ENCODE measurements around the gene PGR.

The PGR gene

GRCh38 chr11:101129203-101129943 is at the start of gene PGR:
TSS of gene PGR (minus strand) at chr11:101129813. CDS start at chr11:101129070, 743 bp downstream.
- DNase-seq, result no peak

GRCh38 chr11:101176381-101176780 is 46.8 kb upstream of the PGR start:
- DNase-seq, result no peak

- DNase-seq, result no peak
These were observed 40.3 kb upstream of the PGR start for GRCh38 chr11:101169944-101170343.

DNA sequence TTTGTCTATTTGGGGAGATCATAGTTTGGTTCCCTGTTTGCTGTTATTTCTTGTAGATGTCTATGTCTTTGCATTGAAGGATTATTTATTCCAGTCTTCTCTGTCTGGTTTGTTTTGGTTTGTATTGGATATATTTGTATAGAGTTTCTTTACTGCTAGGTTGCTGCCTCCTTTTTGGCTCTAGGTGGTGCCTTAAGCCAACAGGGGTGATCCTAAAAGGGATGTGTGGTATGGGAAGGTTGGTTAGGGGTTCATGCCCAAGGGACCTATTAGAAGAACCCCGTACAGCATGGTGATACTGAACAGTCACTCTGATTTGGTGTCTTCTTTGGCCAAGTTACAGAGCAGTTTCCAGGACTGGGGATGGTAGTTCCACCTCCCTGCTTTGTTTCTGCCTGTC is 36.4 kb upstream of the PGR start:
- DNase-seq, result no peak

GRCh38 chr11:101158119-101158518 is 28.5 kb upstream of the PGR start:
- DNase-seq, result no peak

- DNase-seq, result no peak
These were observed 8.8 kb upstream of the PGR start for GRCh38 chr11:101138245-101138930.

- no peak for DNase-seq
These were observed 3.6 kb upstream of the PGR start for GRCh38 chr11:101133190-101133589.

GRCh38 chr11:101128571-101129202 is 926 bp downstream of the PGR start:
- no peak for DNase-seq

DNA sequence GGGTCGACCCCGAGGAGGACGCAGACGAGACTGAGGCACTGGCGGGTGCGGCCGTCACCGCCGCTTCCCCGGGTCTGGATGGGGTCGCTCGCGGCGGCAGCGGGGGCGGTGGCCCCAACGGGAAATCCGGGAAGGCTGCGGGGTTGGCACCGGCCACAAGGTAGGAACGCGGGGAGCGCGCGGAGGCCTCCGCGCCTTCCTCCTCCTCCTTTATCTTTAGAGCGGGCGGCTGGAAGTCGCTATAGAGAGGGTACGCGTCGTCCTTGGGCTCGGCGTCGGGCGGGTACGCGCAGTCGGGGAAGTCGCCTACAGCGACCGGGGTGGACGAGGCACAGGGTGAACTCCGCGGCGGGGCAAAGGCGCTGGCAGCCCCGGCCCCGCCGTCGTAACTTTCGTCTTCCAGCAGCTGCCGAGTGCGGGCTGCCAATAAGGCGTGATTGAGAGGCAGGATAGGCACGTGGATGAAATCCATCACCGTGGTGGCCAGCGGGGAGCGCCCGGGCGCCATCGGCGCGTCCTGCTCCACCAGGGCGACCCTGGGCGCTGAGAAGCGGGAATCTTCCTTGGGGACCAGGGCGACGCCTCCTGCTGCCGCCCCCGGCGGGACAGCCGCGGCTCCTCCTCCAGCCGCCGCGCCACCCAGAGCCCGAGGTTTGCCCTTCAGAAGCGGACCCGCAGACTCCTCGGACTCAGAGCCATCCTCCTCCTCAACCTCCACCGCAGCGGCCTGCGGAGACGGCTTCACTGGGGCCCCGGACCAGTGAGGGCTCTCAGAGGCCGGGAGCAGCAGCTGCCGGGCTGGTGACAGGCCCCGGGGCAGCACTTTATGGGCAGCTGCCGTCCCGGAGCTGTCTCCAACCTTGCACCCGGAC is 1.7 kb downstream of the PGR start:
- no peak for DNase-seq

DNA sequence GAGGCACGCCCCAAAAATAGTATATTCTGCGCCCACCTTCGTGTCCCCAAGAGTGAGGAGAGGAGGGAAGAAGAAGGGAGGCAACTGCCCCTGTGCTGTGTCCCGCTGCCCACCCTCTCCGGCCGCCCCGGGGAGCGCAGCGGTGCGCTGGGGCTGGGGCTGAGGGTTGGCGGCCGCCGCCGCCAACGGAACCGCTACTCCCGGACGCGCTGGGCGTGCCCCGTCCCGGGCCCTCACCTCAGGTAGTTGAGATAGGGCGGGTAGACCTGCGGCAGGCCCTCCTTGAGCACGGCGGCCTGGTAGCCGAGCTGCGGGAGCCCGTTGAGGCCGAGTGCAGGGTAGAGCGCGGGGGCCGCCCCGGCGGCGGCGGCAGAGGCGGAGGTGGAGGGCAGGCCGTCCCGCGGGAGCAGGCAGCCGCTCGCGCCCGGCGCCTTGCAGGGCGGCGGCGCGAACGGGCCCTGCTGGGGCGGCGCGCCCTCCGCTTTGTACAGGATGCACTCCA is 2.4 kb downstream of the PGR start:
- DNase-seq, result no peak

GRCh38 chr11:101126551-101127196 is 2.9 kb downstream of the PGR start:
- DNase-seq, result no peak

DNA sequence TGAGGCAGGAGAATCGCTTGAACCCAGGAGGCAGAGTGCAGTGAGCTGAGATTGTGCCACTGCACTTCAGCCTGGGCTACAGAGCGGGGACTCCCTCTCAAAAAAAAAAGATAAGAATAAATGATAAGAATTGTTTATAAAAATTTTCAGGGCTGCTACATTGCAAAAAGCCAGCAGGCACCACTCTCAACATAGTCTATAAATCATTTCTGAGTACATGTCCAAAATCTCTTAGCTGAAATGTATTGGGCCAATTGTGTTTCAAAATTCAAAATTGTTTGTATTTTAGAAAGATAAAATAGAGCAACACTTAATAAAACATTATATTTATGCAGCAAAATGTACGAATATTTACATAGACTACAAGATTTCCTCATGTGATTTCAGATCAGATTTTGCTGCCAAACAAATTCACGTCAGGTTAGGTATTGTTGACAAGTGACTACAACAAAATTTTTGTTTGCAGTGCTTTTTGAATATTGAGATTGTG is 13.9 kb downstream of the PGR start:
- DNase-seq, result no peak

DNA sequence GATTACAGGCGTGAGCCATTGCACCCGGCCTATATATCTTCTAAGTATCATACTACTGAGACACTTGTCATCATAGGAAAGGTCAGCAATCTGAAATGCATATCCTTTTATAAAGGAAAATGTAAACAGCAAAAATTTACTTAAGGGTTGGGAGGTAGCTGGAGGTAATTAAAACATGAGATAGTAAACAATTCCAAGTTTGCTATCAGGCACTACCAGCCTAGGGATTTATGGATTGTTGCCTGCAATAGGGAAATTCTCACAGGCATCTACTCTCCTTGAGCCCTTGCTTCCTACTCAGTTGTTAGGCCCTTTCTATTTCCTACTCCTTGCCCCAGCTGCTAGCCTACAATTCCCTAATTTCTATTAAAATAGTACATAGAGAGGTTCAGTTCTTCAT is 16.1 kb downstream of the PGR start:
- DNase-seq, result no peak

DNA sequence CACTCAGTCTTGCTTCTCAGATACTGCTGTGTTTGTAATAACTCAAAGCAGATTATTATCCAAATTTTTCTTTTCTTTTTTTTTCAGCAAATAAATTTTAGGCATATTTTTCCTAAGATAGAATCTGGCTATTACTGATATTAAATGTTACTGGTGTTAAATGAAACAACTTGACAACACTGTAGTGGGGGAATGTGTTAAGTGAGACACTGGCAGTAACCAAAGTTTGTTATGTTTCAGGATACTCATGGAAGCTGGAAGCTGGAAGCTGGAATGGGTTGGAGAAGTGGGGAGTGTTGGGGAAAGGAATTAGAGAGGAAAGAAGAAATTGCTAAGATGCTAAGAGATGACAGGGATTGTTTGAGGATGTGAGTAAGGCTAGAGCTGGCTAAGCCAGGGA is 24.9 kb downstream of the PGR start:
- DNase-seq, result no peak

- DNase-seq, result no peak
These were observed 26.2 kb downstream of the PGR start for GRCh38 chr11:101103433-101103832.

GRCh38 chr11:101100601-101101000 is 29.0 kb downstream of the PGR start:
- DNase-seq, result no peak

DNA sequence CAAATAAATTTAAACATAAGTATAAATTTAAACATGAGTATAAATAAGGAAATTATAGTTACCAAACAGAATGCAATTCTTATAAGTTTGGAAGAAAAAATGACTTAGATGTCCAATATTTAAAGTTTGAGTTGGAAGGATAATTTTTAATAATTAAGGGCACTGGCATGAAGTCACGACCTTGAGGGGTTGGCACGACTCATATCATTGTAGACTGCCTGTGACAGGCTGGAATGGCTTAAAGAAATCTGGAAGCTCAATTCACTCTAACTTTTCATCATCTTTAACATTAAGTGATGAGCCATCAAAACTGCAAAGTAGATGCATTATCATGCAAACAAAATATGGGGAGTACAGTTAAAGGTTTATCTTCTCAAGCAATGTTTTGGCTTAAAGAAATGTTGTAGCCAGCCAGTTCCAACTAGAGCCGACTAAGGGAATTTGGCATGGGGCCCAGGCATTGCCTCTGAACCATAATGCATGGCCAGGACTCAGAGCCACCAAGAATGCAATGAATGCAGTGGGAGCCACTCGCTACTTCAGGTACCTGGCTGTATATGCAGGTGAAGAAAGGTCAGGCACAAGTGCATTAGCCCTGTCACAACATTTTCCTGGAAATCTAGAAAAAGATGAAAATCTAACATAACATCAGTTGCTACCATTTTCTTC is 33.4 kb downstream of the PGR start:
- DNase-seq, result no peak

DNA sequence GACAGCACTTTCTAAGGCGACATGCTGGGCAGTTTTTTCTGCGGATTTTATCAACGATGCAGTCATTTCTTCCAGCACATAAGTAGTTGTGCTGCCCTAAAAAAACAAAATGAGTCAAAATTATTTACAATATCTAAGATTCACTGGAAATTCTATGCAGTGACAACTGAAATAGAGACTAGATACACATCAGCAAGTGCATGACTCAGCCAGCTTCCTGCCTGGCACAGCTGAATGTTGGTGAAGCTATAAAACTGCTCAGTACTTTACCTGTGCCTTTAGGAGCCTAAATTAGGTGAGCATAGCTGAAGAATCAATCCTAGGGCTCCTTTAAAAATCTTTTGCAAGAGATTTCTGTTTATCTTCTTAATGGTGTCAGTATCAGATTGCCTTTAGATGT is 37.8 kb downstream of the PGR start:
- no peak for DNase-seq

- DNase-seq, result no peak
These were observed 38.8 kb downstream of the PGR start for GRCh38 chr11:101090679-101091270.

GRCh38 chr11:101083335-101083734 is 46.3 kb downstream of the PGR start:
- no peak for DNase-seq

GRCh38 chr11:101082813-101083212 is 46.8 kb downstream of the PGR start:
- no peak for DNase-seq

Data from NCI-H2227 treated with DMSO at 0.1 percent for 48 hours (cell line).